Pancreas (tissue), 10 donors: ENCODE data around the gene IGFBP2. TPM values are rescaled to one million over a fixed set of nuclear protein-coding genes. Genes with fewer than 3 reads are reported as not detected.

Experiments used
- ATAC-seq, 4 donors: fragments of 200-7000 bp; cut with Tn5 transposase; one replicate each; pipeline versions ENCODE4 v1.8.0 to v1.9.1; 2020; ENCODE audit warnings: mild to moderate bottlenecking in 4 of 4, moderate library complexity in 4 of 4
- DNase-seq, 6 donors: peaks; one replicate each; pipeline ENCODE4 v3.0.0-alpha.2; 2020
- FAIRE-seq: peaks from 2 replicates; lab custom pipeline; 2012; peaks lifted over from hg19 to GRCh38; lab: Jason Lieb, UNC
- H3K27ac ChIP-seq, 4 donors: fragments of 200-600 bp; sonication (generic); 1 replicate in 3 of 4; 2 replicates in 1 of 4; pipeline versions ENCODE4 v1.5.0 to v1.8.0; 2020
- H3K27me3 ChIP-seq, 4 donors: fragments of 200-600 bp; one replicate each; pipeline ENCODE4 v1.8.0; 2021
- H3K36me3 ChIP-seq, 3 donors: fragments of 200-600 bp; sonication (generic) in 1 of 3; one replicate each; pipeline versions ENCODE4 v1.5.0 to v1.8.0; 2020 to 2021
- H3K4me1 ChIP-seq, 3 donors: fragments of 200-600 bp; one replicate each; pipeline ENCODE4 v1.8.0; 2021
- H3K4me3 ChIP-seq, 4 donors: fragments of 200-600 bp; sonication (generic) in 2 of 4; one replicate each; pipeline versions ENCODE4 v1.5.0 to v1.8.0; 2020 to 2021
- H3K9me3 ChIP-seq, 4 donors: fragments of 200-600 bp; one replicate each; pipeline ENCODE4 v1.8.0; 2021
- WGBS, 2 donors: extraction: QIAGEN DNeasy Blood & Tissue Kit; methylation state at CpG; one replicate each; pipeline ENCODE4 v1.1.7; 2013; 5-methylcytosine and 5-hydroxymethylcytosine counted together
- intact Hi-C, 3 donors: fragments of 100-400 bp; cut with DNase I; formaldehyde crosslinking; loops; one replicate each; pipeline versions ENCODE4 v1.11.1 to v1.14.2; 2022
- polyA plus RNA-seq, 2 donors: library from polyadenylated mRNA; stranded (reverse); fragments of 200-250 nt; gene quantifications; one replicate each; pipeline ENCODE4 v1.2.3, GENCODE V29; 2013
- total RNA-seq, 6 donors: library from RNA; stranded (reverse); fragmentation: NEBNext Ultra II Directional in 4 of 6; extraction: Animal tissue kit (Norgen Biotek cat#: 25700) in 4 of 6; gene quantifications; one replicate each; pipeline versions ENCODE4 v1.2.1 to v1.2.4, GENCODE V29; 2021 to 2023
- TF ChIP-seq, protein P1 (sequence below), 4 donors: fragments of 200-600 bp; sonication (generic) in 3 of 4; IDR thresholded peaks; one replicate each; pipeline versions ENCODE4 v1.5.0 to v1.8.0; 2021; ENCODE audit warnings: antibody characterized with exemption in 4 of 4
- donor health status: healthy with polysubstance abuse.
- donor health status: DM: no; HTN: no; CAD: no; lungs with moderate emphysema.
- donor health status: DM: no; HTN: no; CAD: no.
- donor health status: control.
- donor health status: control.
- donor health status: Bipolar disorder and iron deficiency.
- donor health status: DM: yes; HTN: yes; CAD: no.
- donor health status: DM: no; HTN: no; CAD: no.
- donor health status: DM: no; HTN: no; CAD: no.
- donor health status: DM: yes; HTN: yes; CAD: no.

The IGFBP2 gene
- total and polyA plus RNA-seq, 8 donors: 43.1 to 211 (median 123) TPM

- WGBS, 2 donors: 74 to 80% methylated on average over 3 of the region's 3 CpGs
- H3K36me3 ChIP-seq: no peaks in the 10 kb centered on the region
- H3K4me1 ChIP-seq: peaks cover 46 to 56% (median 52%) of the 10 kb centered on the region in 3 donors
- intact Hi-C loops: no loop called here
- FAIRE-seq (no peak), ATAC-seq (no peak), DNase-seq (no peak)
- no peaks in the 10 kb centered on the region for H3K27me3 ChIP-seq
- peak overlapping the region in 1 of 4 donors; percentile 83 for H3K27ac ChIP-seq
- H3K4me3 ChIP-seq: no peak overlapping the region
- TF ChIP-seq, protein P1, sequence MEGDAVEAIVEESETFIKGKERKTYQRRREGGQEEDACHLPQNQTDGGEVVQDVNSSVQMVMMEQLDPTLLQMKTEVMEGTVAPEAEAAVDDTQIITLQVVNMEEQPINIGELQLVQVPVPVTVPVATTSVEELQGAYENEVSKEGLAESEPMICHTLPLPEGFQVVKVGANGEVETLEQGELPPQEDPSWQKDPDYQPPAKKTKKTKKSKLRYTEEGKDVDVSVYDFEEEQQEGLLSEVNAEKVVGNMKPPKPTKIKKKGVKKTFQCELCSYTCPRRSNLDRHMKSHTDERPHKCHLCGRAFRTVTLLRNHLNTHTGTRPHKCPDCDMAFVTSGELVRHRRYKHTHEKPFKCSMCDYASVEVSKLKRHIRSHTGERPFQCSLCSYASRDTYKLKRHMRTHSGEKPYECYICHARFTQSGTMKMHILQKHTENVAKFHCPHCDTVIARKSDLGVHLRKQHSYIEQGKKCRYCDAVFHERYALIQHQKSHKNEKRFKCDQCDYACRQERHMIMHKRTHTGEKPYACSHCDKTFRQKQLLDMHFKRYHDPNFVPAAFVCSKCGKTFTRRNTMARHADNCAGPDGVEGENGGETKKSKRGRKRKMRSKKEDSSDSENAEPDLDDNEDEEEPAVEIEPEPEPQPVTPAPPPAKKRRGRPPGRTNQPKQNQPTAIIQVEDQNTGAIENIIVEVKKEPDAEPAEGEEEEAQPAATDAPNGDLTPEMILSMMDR (IDR thresholded peaks at IDR 0.05): no peak
- no peaks in the 10 kb centered on the region for H3K9me3 ChIP-seq
Measured at GRCh38 chr2:216648105-216648504, 14.9 kb downstream of the IGFBP2 start.

DNA sequence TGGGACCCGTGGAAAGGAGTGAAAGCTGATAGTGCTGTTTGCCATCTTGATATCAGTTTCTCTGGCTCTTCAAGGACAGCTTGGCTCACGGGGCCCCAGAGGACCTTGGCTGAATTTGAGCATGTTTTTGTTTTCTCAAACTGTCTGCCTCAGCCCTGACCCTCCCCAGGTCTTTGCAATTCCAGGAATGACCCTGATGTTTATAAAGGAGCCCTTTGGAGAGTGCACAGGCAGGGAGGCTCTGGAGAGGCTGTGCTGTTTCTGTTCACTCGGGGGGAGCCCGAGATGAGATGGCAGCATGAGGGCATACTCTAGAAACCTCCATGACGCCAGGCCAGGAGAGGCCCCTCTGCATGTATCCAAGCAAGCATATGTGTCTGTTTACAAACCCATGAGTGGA, 16.4 kb downstream of the IGFBP2 start:
- Histone ChIP-seq H3K27ac (peak overlapping the region in 3 of 4 donors; percentile 18 to 84 (median 83)), H3K4me1 (peaks cover 40 to 51% (median 43%) of the 10 kb centered on the region in 3 donors)
- peak in 2 of 6 donors; percentile 48 to 58 for DNase-seq

DNA sequence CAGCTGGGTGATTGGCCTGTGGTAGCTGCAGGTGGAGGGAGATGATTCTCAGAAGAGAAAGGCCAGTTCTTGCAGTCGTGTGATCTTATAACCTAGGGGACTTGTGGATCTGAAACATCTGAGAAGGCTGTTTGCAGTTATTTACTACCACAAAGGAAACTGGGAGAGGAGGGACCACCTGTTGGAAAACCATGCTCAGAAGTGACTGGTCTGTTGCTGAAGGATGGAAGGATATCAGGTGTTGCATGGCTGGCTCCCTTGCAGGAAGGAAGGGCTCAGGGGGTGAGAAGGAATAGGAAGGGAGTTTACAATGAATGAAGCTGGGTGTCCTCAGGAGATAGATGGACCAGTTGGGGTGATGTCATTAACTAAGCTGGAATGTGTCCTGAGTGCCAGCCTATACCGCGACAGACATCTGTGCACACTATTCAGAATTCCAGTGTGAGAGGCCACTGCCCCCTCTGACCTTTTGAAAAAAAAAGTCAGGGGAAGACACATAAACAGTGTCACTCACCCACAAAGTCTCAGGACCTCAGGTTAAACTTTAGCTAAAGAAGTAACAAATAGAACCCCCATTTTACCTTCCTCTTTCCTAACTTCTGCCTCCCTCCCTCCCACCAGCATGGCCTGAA, 17.5 kb downstream of the IGFBP2 start:
- DNase-seq: no peak
- WGBS, 2 donors: 44 to 63% methylated on average over 3 of the region's 3 CpGs
- H3K27ac ChIP-seq: peak overlapping the region; percentile 28 to 84 (median 58)

More for the DNA sequence above, 16.4 kb downstream of the IGFBP2 start:
- no peaks in the 10 kb centered on the region for H3K27me3 ChIP-seq
- intact Hi-C loops: no loop called here
- TF ChIP-seq, protein P1 (IDR thresholded peaks at IDR 0.05): no peak
- FAIRE-seq (no peak), ATAC-seq (peak in 2 of 4 donors; percentile 16 to 37)
- no peaks in the 10 kb centered on the region for H3K36me3 ChIP-seq
- no peaks in the 10 kb centered on the region for H3K9me3 ChIP-seq
- 33 to 41% methylated on average over 5 of the region's 5 CpGs for WGBS, 2 donors
- no peak overlapping the region for H3K4me3 ChIP-seq

GRCh38 chr2:216651351-216651881, 18.2 kb downstream of the IGFBP2 start:
- intact Hi-C loops: no loop called here
- FAIRE-seq (no peak), ATAC-seq (peak; percentile 67 to 81 (median 70)), DNase-seq (peak in 1 of 6 donors; percentile 67)
- TF ChIP-seq, protein P1 (IDR thresholded peaks at IDR 0.05): no peak
- H3K27ac ChIP-seq: peak overlapping the region; percentile 28 to 84 (median 58)
- H3K36me3 ChIP-seq: no peaks in the 10 kb centered on the region
- no peak overlapping the region for H3K4me3 ChIP-seq
- no peaks in the 10 kb centered on the region for H3K9me3 ChIP-seq
- peaks cover 30 to 40% (median 31%) of the 10 kb centered on the region in 3 donors for H3K4me1 ChIP-seq
- H3K27me3 ChIP-seq: no peaks in the 10 kb centered on the region
- WGBS, 2 donors: 37 to 44% methylated on average over 6 of the region's 6 CpGs

More for the DNA sequence above, 17.5 kb downstream of the IGFBP2 start:
- ATAC-seq: peak in 2 of 4 donors; percentile 7 to 11
- peaks cover 36 to 42% (median 38%) of the 10 kb centered on the region in 3 donors for H3K4me1 ChIP-seq
- TF ChIP-seq, protein P1 (IDR thresholded peaks at IDR 0.05): no peak
- no peak for FAIRE-seq
- H3K4me3 ChIP-seq: no peak overlapping the region
- H3K27me3 ChIP-seq: no peaks in the 10 kb centered on the region
- intact Hi-C loops: no loop called here
- H3K36me3 ChIP-seq: no peaks in the 10 kb centered on the region
- no peaks in the 10 kb centered on the region for H3K9me3 ChIP-seq

GRCh38 chr2:216652566-216652965, 19.3 kb downstream of the IGFBP2 start:
- DNase-seq (no peak), FAIRE-seq (no peak), ATAC-seq (peak; percentile 3 to 34 (median 26))
- TF ChIP-seq, protein P1 (IDR thresholded peaks at IDR 0.05): no peak
- intact Hi-C loops: no loop called here
- peaks cover 30 to 36% (median 30%) of the 10 kb centered on the region in 3 donors for H3K4me1 ChIP-seq
- no peaks in the 10 kb centered on the region for H3K9me3 ChIP-seq
- H3K27me3 ChIP-seq: no peaks in the 10 kb centered on the region
- no peaks in the 10 kb centered on the region for H3K36me3 ChIP-seq
- no peak overlapping the region for H3K4me3 ChIP-seq
- H3K27ac ChIP-seq: peak overlapping the region in 3 of 4 donors; percentile 28 to 84 (median 83)
- 12 to 15% methylated on average over 4 of the region's 4 CpGs for whole genome bisulfite sequencing, 2 donors
